NCI-H748 treated with DMSO at 0.1 percent for 48 hours (cell line): ENCODE results near the gene SLC22A17.

ENCODE experiments used
- DNase-seq: peaks from one replicate; lab custom pipeline; 2025; lab: John Stamatoyannopoulos, UW

SLC22A17 gene

GRCh38 chr14:23361763-23362162 is 9.1 kb upstream of the SLC22A17 start:
- no peak for DNase-seq

- DNase-seq = no peak
Measured at GRCh38 chr14:23361320-23361719, 8.6 kb upstream of the SLC22A17 start.

GRCh38 chr14:23360496-23360895 is 7.8 kb upstream of the SLC22A17 start:
- DNase-seq = no peak

DNA sequence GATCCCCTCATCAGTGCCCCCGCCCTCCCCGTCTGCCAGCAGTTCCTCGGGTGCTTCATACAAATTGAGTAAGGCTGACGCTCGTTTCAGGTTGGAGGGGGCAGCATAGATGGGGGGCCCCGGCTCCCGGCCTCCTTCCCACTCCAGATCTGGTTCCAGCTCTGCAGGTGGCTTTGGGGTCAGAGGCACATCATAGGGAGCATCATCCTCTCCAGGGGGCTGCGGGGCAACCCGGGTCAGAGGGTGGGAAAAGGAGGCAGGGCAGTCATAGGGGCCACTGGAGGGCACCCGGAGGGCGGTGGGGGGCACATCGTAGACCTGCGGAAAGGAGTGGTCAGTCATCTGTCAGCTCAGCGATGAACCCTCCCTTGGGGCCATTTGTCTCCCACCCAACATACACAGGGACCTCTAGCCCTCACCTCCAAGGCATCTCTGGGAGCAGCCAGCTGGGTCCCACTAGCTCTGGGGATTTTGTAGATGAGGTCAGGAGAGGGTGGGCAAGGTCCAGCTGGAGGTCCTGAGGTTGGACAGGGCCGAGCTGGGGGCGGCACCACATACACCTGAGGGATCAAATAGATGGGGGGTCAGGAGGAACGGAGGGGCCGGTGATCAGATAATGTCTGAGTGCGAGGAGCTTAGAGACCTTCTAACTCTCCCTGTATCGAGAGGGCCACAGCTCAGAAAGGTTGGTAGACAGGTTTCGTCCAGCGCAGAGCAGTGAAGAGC is 7.2 kb upstream of the SLC22A17 start:
- DNase-seq = no peak

DNA sequence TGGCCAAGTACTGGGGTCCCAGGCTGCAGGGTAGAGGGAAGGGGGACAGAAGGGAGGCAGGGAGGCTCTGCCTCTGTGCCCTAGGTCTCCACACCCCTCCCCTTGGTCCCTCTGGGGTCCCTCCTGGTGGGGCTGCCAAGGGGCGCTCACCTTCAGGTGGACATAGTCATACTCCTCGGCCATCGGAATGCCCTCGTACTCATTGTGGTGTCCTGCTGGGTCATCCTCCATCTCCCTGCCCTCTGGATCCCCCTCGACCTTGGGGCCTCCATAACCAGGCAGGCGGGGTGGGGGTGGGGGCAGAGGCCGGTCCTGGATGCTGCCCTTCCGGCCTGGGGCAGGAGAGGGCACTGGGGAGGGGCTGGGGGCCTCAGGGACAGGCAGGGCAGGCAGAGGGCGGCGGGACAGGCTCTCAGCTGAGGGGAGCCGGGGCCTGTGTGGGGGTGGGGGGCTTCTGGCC is 6.5 kb upstream of the SLC22A17 start:
- DNase-seq = no peak

DNA sequence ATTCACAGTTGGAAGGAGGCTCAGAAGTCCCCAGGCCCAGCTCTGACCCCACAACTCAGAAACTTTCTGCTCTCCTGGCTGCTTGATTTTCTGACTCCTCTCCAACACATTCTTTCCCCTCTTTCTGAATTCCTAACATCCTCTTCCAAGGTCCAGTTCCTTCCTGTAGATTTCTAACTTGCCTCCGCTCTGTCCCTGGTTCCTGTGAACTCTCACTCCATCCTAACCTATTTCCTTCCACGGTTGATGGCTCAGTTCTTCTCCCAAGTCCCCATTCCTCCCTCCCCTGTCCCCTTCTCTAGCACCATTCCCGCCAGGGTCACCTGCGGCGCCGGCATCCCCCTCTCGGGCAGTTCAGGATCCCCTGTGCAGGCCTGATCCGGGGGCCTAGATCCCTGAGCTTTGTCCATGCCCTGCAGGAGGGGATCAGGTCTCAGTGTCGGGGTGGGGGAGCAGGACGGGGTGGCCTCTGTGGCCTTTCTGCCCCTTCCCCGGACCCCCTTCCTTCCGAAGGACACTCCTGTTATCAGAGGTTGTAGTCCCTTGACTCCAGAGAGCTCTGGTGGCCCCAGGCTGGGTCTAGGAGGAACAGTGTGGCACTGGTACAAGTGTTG is 6.0 kb upstream of the SLC22A17 start:
- DNase-seq = no peak

DNA sequence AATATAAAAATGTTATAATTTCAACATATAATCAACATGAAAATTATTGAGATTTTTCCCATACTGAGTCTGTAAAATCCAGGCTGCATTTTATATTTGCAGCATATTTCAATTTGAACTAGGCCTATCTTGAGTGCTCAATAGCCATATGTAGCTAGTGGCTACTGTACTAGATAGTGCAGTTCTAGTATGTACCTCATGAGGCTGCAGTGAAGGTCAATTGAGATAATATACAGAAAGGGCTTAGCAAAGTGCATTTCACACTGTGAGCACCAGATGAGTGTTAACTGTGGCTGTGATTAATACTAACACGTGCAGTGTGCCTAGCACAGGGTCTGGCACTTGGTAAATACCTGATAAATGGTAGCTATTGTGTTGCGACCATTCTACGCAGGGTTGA is 5.4 kb upstream of the SLC22A17 start:
- DNase-seq = no peak

GRCh38 chr14:23357261-23357660 is 4.6 kb upstream of the SLC22A17 start:
- DNase-seq = no peak

- no peak for DNase-seq
Measured at GRCh38 chr14:23356662-23357061, 4.0 kb upstream of the SLC22A17 start.

GRCh38 chr14:23355871-23356435 is 3.3 kb upstream of the SLC22A17 start:
- no peak for DNase-seq

- DNase-seq = no peak
Measured at GRCh38 chr14:23354990-23355389, 2.3 kb upstream of the SLC22A17 start.

GRCh38 chr14:23353433-23353780 is 720 bp upstream of the SLC22A17 start:
- no peak for DNase-seq

GRCh38 chr14:23351681-23352505 is 794 bp downstream of the SLC22A17 start:
- DNase-seq = no peak

- DNase-seq = no peak
Measured at GRCh38 chr14:23349156-23349845, 3.4 kb downstream of the SLC22A17 start.

DNA sequence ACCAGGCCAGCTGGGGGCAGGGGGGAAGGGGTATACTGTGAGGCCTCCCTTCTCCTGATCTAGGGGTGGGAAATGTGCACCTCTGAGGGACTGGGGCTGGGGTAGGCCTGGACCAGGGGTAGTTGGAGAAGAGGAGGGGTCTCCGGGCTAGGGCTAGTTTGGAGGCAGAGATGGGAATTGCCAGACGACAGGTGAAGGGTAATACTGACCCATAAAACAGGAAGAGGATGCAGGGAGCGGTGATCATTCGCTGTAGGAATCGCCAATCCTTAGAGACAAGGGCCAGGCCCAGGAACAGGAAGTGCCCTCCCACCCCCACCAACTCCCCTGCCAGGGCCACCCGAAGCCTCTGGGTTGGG is 4.4 kb downstream of the SLC22A17 start:
- no peak for DNase-seq

DNA sequence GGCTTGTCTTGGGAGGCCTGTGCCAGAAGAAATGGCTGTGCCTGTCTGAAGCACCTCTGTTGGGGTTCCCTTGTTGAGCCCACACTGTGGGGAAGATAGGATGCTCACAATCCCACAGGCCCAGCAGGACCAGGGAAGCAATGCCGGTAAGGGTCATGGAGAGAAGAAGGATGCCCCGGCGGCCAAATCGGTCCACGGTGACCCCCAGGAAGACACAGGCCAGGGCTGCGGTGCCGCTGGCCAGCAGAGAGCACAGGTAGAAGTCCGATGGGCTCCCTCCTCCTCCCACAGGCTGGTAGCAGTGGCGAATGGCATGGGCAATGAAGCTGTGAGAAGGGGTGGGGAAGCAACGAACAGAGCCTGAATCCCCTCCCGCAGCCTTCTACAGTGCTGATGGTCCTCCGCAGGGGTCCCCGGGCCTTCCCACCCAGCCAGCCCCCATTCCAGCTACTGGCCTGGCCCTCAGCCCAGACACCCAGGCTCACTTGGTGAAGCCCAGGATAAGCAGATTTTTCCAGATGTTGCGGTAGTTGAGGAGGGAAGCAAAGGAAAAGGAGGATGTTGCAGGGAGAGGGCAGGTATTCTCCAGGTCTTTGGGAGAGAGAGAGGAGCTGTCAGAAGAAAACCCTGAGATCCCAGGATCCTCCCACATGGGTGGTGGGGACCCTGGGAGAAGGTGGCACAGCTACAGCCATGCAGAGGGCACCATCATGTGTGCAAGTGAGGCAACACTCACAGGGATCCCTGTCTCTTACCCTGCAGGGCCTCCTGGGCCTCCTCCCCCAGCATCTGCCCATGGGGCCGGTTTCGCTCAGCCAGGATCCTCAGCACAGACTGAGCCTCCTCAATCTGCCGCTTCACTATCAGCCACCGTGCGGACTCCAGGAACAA is 5.0 kb downstream of the SLC22A17 start:
- no peak for DNase-seq

DNA sequence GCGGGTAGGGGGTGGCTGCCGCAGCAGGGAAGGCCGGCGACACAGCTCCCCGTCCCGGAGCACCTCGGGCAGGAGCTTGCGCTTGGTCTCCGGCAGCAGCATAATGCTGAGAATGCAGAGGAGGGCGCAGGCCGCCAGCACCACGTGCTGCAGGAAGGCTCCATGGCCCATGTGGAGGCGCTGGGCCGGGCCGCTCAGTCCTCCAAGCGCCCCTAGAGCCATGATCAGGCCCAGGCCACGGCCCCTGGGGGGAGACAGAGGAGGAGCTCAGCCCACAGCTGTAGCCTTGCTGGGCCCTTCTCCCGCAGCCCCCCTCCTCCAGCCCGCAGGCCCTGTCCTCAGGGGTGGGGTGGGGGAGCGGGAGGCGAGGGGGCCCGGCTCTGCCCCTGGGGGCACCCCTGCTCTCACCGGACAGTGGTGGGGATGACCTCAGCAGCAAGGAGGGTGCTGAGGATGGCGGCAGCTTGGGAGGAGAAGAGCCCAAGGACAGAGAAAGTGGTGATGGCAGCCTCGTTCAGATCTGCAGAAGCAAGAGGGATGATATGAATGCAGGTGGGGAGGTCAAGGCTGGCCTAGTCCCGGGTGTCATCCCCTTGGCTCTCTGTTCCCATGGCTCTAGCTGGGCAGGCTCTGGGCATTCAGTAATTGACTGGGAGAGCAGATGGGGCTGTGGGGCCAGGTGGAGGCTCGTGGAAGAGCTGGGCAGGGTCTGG is 5.8 kb downstream of the SLC22A17 start:
- no peak for DNase-seq

- DNase-seq = no peak
Measured at GRCh38 chr14:23345987-23346692, 6.5 kb downstream of the SLC22A17 start.

DNA sequence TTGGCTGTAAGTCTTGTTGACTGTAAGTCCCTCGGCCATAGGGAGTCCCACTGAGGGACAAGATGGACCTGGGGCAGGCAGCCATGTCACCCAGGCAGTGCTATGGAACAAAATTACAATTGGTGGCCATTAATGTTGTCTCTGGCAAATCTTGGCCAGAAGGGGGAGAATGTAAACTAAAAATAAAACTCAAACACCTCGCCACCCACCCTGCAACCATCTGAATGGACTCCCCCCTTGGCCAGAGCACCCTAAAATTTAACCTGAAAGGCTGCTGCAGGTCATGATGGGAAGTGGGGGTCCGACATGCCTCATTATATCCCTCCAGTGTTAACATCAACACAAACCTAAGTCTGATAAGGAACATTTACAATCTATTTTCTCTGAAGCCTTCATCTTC is 8.2 kb downstream of the SLC22A17 start:
- no peak for DNase-seq
